HepG2 (cell line): ENCODE measurements around the gene LUZP1. TPM values are rescaled to one million over a fixed set of nuclear protein-coding genes. Genes with fewer than 3 reads are reported as not detected.

Source experiments
- AGO1 ChIP-seq: fragments of 200-400 bp; formaldehyde crosslinking; IDR thresholded peaks from 2 replicates; pipeline ENCODE4 v1.6.1; 2017; ENCODE audit warnings: mild to moderate bottlenecking, low read depth, low read length, moderate library complexity; ENCODE audit not compliant: poor library complexity, severe bottlenecking
- ASH2L ChIP-seq: fragments of 300-600, 200-600 bp; sonication (generic); IDR thresholded peaks from 2 replicates; pipeline ENCODE4 v1.7.0; 2017; ENCODE audit warnings: low read depth, mild to moderate bottlenecking, moderate library complexity, mixed read lengths, low read length; ENCODE audit not compliant: insufficient read length
- BORCS8-MEF2B ChIP-seq: sonication (generic); formaldehyde crosslinking; IDR thresholded peaks from 2 replicates; pipeline ENCODE4 v1.8.0; 2022; ENCODE audit warnings: mild to moderate bottlenecking, missing genetic modification reagents
- BRD4 ChIP-seq: sonication (generic); formaldehyde crosslinking; IDR thresholded peaks from 2 replicates; pipeline ENCODE4 v1.4.0; 2020; ENCODE audit warnings: missing genetic modification reagents
- CAMTA2 ChIP-seq: sonication (generic); formaldehyde crosslinking; IDR thresholded peaks from 2 replicates; pipeline ENCODE4 v1.4.0; 2020; ENCODE audit warnings: mild to moderate bottlenecking, missing genetic modification reagents, borderline replicate concordance
- DNMT1 ChIP-seq: sonication (generic); formaldehyde crosslinking; IDR thresholded peaks from 2 replicates; pipeline ENCODE4 v1.5.1; 2020; ENCODE audit warnings: mild to moderate bottlenecking, missing genetic modification reagents
- FOXJ3 ChIP-seq: sonication (generic); formaldehyde crosslinking; IDR thresholded peaks from 2 replicates; pipeline ENCODE4 v1.4.0; 2020; ENCODE audit warnings: missing genetic modification reagents, mild to moderate bottlenecking, borderline replicate concordance
- FOXP1 ChIP-seq, 2 experiments: fragments of 450-650 bp in 1 of 2; IDR thresholded peaks; 2 replicates each; pipeline ENCODE4 v1.6.1; 2017 to 2018; ENCODE audit warnings: antibody characterized with exemption in 1 of 2
- HDAC6 ChIP-seq: fragments of 200-600 bp; sonication (generic); IDR thresholded peaks from 2 replicates; pipeline ENCODE4 v1.7.0; 2017; ENCODE audit warnings: mild to moderate bottlenecking, antibody characterized with exemption, low read length, low read depth
- MEIS1 ChIP-seq: sonication (generic); formaldehyde crosslinking; IDR thresholded peaks from 2 replicates; pipeline ENCODE4 v1.9.0; 2021; ENCODE audit warnings: mild to moderate bottlenecking, missing genetic modification reagents, moderate library complexity, borderline replicate concordance
- NR2F6 ChIP-seq, 2 experiments: IDR thresholded peaks; 2 replicates each; pipeline ENCODE4 v1.6.1; 2016; ENCODE audit warnings: antibody characterized with exemption in 1 of 2, mild to moderate bottlenecking in 1 of 2
- POLR2AphosphoS5 ChIP-seq: IDR thresholded peaks from 2 replicates; pipeline ENCODE4 v1.6.1; 2012; ENCODE audit warnings: low read depth, low read length
- SMYD3 ChIP-seq: sonication (generic); formaldehyde crosslinking; IDR thresholded peaks from 2 replicates; pipeline ENCODE4 v1.8.1; 2023; ENCODE audit warnings: mild to moderate bottlenecking, missing genetic modification reagents
- SRSF4 ChIP-seq: fragments of 200-400 bp; formaldehyde crosslinking; IDR thresholded peaks from one replicate; pipeline ENCODE4 v1.6.1; 2018; ENCODE audit warnings: mild to moderate bottlenecking, low read depth, low read length, moderate library complexity; ENCODE audit not compliant: poor library complexity, severe bottlenecking
- SYNCRIP ChIP-seq: fragments of 200-400 bp; formaldehyde crosslinking; IDR thresholded peaks from 2 replicates; pipeline ENCODE4 v1.6.1; 2018; ENCODE audit warnings: mild to moderate bottlenecking, low read depth, low read length; ENCODE audit not compliant: insufficient read depth
- TAF1 ChIP-seq: sonication (generic); formaldehyde crosslinking; IDR thresholded peaks from 2 replicates; pipeline ENCODE4 v1.4.0; 2020; ENCODE audit warnings: missing genetic modification reagents
- TP53 ChIP-seq: sonication (generic); formaldehyde crosslinking; conservative IDR thresholded peaks from 2 replicates; pipeline ENCODE4 v1.4.0; 2020; ENCODE audit warnings: missing genetic modification reagents
- ZBTB44 ChIP-seq: sonication (generic); formaldehyde crosslinking; IDR thresholded peaks from 2 replicates; pipeline ENCODE4 v1.4.0; 2020; ENCODE audit warnings: missing genetic modification reagents
- ZBTB46 ChIP-seq: sonication (generic); formaldehyde crosslinking; IDR thresholded peaks from 2 replicates; pipeline ENCODE4 v1.4.0; 2020; ENCODE audit warnings: mild to moderate bottlenecking, missing genetic modification reagents, borderline replicate concordance
- ZFP41 ChIP-seq: sonication (generic); formaldehyde crosslinking; IDR thresholded peaks from 2 replicates; pipeline ENCODE4 v1.4.0; 2020; ENCODE audit warnings: mild to moderate bottlenecking, missing genetic modification reagents, borderline replicate concordance
- ZNF333 ChIP-seq: sonication (generic); formaldehyde crosslinking; IDR thresholded peaks from 2 replicates; pipeline ENCODE4 v1.4.0; 2020; ENCODE audit warnings: mild to moderate bottlenecking, missing genetic modification reagents, borderline replicate concordance
- ZNF33A ChIP-seq: sonication (generic); formaldehyde crosslinking; IDR thresholded peaks from 2 replicates; pipeline ENCODE4 v1.5.1; 2020; ENCODE audit warnings: missing genetic modification reagents, mild to moderate bottlenecking, moderate library complexity, borderline replicate concordance
- ZNF570 ChIP-seq: sonication (generic); formaldehyde crosslinking; IDR thresholded peaks from 2 replicates; pipeline ENCODE4 v1.4.0; 2020; ENCODE audit warnings: mild to moderate bottlenecking, missing genetic modification reagents, borderline replicate concordance
- ZNF605 ChIP-seq: sonication (generic); formaldehyde crosslinking; IDR thresholded peaks from 2 replicates; pipeline ENCODE4 v1.8.0; 2022; ENCODE audit warnings: mild to moderate bottlenecking, missing genetic modification reagents
- ZNF674 ChIP-seq: sonication (generic); formaldehyde crosslinking; IDR thresholded peaks from 2 replicates; pipeline ENCODE4 v1.5.0; 2020; ENCODE audit warnings: low read depth, mild to moderate bottlenecking, missing genetic modification reagents
- ZNF75D ChIP-seq: sonication (generic); formaldehyde crosslinking; IDR thresholded peaks from 2 replicates; pipeline ENCODE4 v1.8.1; 2023; ENCODE audit warnings: missing genetic modification reagents, mild to moderate bottlenecking, borderline replicate concordance
- ZNF781 ChIP-seq: sonication (generic); formaldehyde crosslinking; IDR thresholded peaks from 2 replicates; pipeline ENCODE4 v1.5.1; 2020; ENCODE audit warnings: borderline replicate concordance, mild to moderate bottlenecking, missing genetic modification reagents; ENCODE audit errors: not compliant biosample characterization
- polyA plus RNA-seq, 8 experiments: library from polyadenylated mRNA; depleted of rRNA in 3 of 8; stranded (reverse) in 7 of 8; unstranded in 1 of 8; fragments of >200 nt; fragmentation: Illumina TruSeq in 4 of 8; extraction: Trizol in 4 of 8; gene quantifications; 2 replicates each; pipeline versions ENCODE4 v1.2.1 to v1.2.3, GENCODE V29; 2011 to 2016; ENCODE audit warnings: low read depth in 4 of 8, missing spikeins in 1 of 8, mixed read lengths in 1 of 8; ENCODE audit not compliant: insufficient read depth in 1 of 8
- total RNA-seq, 5 experiments: library from RNA; depleted of rRNA; stranded (reverse); fragments of >200 nt; fragmentation: Illumina TruSeq; extraction: Trizol; gene quantifications; 2 replicates each; pipeline ENCODE4 v1.2.3, GENCODE V29; 2016; ENCODE audit warnings: low read depth in 1 of 5

Gene LUZP1
- total and polyA plus RNA-seq, 2 of the 13 experiments (the other 11 are each of a cell fraction or from before 2014, with no cell fraction given), result 6.9 to 12.7 TPM

DNA sequence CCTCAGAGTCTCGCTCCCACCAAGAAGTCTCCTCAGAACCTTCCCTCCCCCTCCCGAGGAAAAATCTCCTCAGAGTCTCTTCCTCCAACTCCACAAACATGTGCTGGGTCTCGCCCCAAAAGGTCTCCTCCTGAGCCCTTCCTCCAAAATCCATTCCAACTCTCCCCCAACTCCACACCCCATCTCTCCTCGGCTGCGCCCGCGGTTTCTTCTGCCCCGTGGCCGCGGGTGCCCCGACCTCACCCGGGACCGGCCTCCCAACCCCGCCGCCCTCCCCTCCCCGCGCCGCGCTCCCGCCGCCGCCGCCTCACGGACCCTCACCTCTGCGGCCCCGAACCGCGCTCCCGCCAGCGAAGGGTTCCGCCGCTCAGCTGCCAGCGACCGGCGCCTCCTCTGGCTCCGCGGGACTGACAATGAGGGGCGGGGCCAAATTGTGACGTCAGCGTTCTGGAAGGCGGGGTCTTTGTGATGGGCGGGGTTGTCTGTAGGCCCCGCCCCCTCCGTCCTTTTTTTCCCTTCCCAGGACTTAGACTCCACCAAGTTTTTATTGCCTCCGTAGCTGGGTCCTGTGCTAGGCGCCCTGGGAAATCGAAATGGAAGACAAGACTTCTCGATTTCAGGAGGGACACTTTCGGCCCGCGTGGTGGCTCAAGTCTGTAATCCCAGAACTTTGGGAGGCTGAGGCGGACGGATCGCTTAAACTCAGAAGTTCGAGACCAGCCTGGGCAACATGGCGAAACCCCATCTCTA, at the start of gene LUZP1 (continued):
- TF ChIP-seq ZBTB44 (CRISPR knock-in tag) (no peak), BORCS8-MEF2B (CRISPR knock-in tag) (peak; percentile 76; the same call in 1 of the 2 replicates), TAF1 (CRISPR knock-in tag) (peak; percentile 91), SRSF4 (no peak), SMYD3 (no peak), ZNF75D (CRISPR knock-in tag) (no peak), ZNF570 (CRISPR knock-in tag) (no peak), DNMT1 (CRISPR knock-in tag) (no peak), ZNF333 (CRISPR knock-in tag) (0 out of 2 replicates have a peak, but pooled peaks have one; percentile 38), ZBTB46 (CRISPR knock-in tag) (no peak), POLR2AphosphoS5 (peak; percentile 82), ZNF781 (CRISPR knock-in tag) (no peak), AGO1 (no peak), ZNF33A (CRISPR knock-in tag) (no peak), ZNF674 (CRISPR knock-in tag) (no peak), MEIS1 (CRISPR knock-in tag) (no peak), HDAC6 (no peak), ASH2L (peak; percentile 48), FOXP1 (IDR thresholded peaks at IDR 0.05) (no peak), FOXP1 (CRISPR knock-in tag; IDR thresholded peaks at IDR 0.05) (no peak), FOXJ3 (CRISPR knock-in tag) (no peak), SYNCRIP (no peak), TP53 (CRISPR knock-in tag) (no peak), ZFP41 (CRISPR knock-in tag) (no peak), BRD4 (CRISPR knock-in tag) (no peak), NR2F6 (IDR thresholded peaks at IDR 0.05) (no peak), NR2F6 (CRISPR knock-in tag; IDR thresholded peaks at IDR 0.05) (no peak; the same call in 1 of the 2 replicates), ZNF605 (CRISPR knock-in tag) (no peak), CAMTA2 (CRISPR knock-in tag) (no peak)
